ENCODE measurements around the gene CHAT.

DNA sequence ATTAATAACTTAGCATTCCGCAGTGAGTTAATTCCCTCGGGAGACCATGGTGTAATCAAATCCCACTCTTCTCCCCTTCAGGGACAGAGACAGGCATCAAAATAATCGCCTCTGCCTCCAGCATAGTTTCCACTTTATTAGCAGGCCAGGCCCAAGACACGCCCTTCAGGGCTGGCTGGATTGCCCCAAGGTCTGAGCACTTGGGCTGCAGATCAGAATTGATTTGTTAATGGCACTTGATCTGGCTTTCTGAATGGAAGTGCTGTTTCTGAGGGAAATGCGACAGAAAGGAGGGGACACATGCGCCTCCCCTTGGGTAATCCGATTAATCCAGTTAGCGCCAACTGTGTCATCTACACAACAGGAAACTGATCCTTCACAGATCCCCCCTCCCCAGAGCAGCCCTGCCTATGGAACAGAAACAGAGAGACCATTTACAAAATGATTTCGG, 15.6 kb downstream of the CHAT start:
- no peak for TF ChIP-seq TAF1 (IDR thresholded peaks at IDR 0.05; ENCODE audit: borderline replicate concordance, low read depth, low read length)
- TF ChIP-seq POLR2AphosphoS5 (IDR thresholded peaks at IDR 0.05; ENCODE audit: low read depth, low read length) = no peak

Measured in GM12892 (cell line).